K562 (cell line): Measurements from ENCODE around the gene KRT14. TPM values are rescaled to one million over a fixed set of nuclear protein-coding genes. Genes with fewer than 3 reads are reported as not detected.

ENCODE experiments used
- ARID2 ChIP-seq: fragments of 450-650 bp; IDR thresholded peaks from 2 replicates; pipeline ENCODE4 v1.6.1; 2017; ENCODE audit warnings: antibody characterized with exemption, mild to moderate bottlenecking
- CTBP1 ChIP-seq: fragments of 450-650 bp; IDR thresholded peaks from 2 replicates; pipeline ENCODE4 v1.6.1; 2016; ENCODE audit warnings: borderline replicate concordance
- ELF2 ChIP-seq: fragments of 250-450 bp; sonication (Bioruptor Pico); IDR thresholded peaks from 2 replicates; pipeline ENCODE4 v1.5.0; 2021; ENCODE audit warnings: mild to moderate bottlenecking
- ESRRA ChIP-seq: fragments of 450-650 bp; IDR thresholded peaks from 2 replicates; pipeline ENCODE4 v1.6.1; 2014; ENCODE audit warnings: low read depth, mild to moderate bottlenecking, moderate library complexity, borderline replicate concordance
- KLF16 ChIP-seq: IDR thresholded peaks from 2 replicates; pipeline ENCODE4 v1.6.1; 2016; ENCODE audit warnings: antibody characterized with exemption
- NFE2 ChIP-seq: IDR thresholded peaks from 2 replicates; pipeline ENCODE4 v1.6.1; 2014; ENCODE audit warnings: antibody characterized with exemption, low read depth
- PREB ChIP-seq: sonication (generic); formaldehyde crosslinking; IDR thresholded peaks from 2 replicates; pipeline ENCODE4 v1.8.1; 2023; ENCODE audit warnings: mild to moderate bottlenecking, missing genetic modification reagents
- RBBP5 ChIP-seq: fragments of 200-600 bp; sonication (generic); IDR thresholded peaks from 2 replicates; pipeline ENCODE4 v1.6.1; 2012; ENCODE audit warnings: borderline replicate concordance, mild to moderate bottlenecking, low read length, control low read depth, inconsistent platforms; ENCODE audit not compliant: insufficient read depth, poor library complexity, severe bottlenecking
- REST ChIP-seq, 2 experiments: fragments of 450-650 bp; formaldehyde crosslinking in 1 of 2; IDR thresholded peaks; 2 replicates each; pipeline versions ENCODE4 v1.4.0 to v1.6.1; 2014 to 2020; ENCODE audit warnings: mild to moderate bottlenecking in 2 of 2, borderline replicate concordance in 1 of 2, low read depth in 1 of 2
- SMARCA5 ChIP-seq: fragments of 450-650 bp; IDR thresholded peaks from 2 replicates; pipeline ENCODE4 v1.6.1; 2016
- TBL1XR1 ChIP-seq, 2 experiments: IDR thresholded peaks; 2 replicates each; pipeline ENCODE4 v1.6.1; 2012; ENCODE audit warnings: improper control_type of control experiment in 2 of 2, low read length in 2 of 2, mild to moderate bottlenecking in 1 of 2
- THAP12 ChIP-seq: fragments of 250-450 bp; sonication (Bioruptor Pico); IDR thresholded peaks from 2 replicates; pipeline ENCODE4 v1.9.0; 2021; ENCODE audit warnings: mild to moderate bottlenecking, inconsistent platforms
- VEZF1 ChIP-seq: fragments of 200-800 bp; sonication (Bioruptor generic); IDR thresholded peaks from 2 replicates; pipeline ENCODE4 v1.6.1; 2017; ENCODE audit warnings: missing genetic modification characterization, missing compliant biosample characterization
- ZNF76 ChIP-seq: fragments of 250-450 bp; sonication (Bioruptor Pico); IDR thresholded peaks from 2 replicates; pipeline ENCODE4 v1.4.0; 2020; ENCODE audit warnings: mild to moderate bottlenecking, moderate library complexity, borderline replicate concordance
- polyA plus RNA-seq, 8 experiments: library from polyadenylated mRNA; depleted of rRNA in 4 of 8; stranded (reverse) in 5 of 8; unstranded in 3 of 8; fragments of >200 nt; fragmentation: Nextera tagmentation in 2 of 8; fragmentation: Illumina TruSeq in 1 of 8; extraction: Ambion mirVana in 2 of 8; extraction: Trizol in 1 of 8; gene quantifications; 2 replicates each; pipeline versions ENCODE4 v1.2.1 to v1.2.3, GENCODE V29; 2011 to 2014; ENCODE audit warnings: inconsistent platforms in 1 of 8, missing spikeins in 1 of 8
- total RNA-seq, 7 experiments: library from RNA; depleted of rRNA in 6 of 7; stranded (reverse); fragments of >200 nt in 6 of 7; fragmentation: Illumina TruSeq in 2 of 7; extraction: Trizol in 2 of 7; gene quantifications; 2 replicates each; pipeline versions ENCODE4 v1.2.1 to v1.2.3, GENCODE V29; 2011 to 2021; ENCODE audit warnings: low replicate concordance in 1 of 7

The KRT14 gene
- total and polyA plus RNA-seq, 9 of the 15 experiments (the other 6 are each of a cell fraction or from before 2014, with no cell fraction given) = 0.22 TPM; not detected in 8

GRCh38 chr17:41548844-41549595, 37.7 kb downstream of the KRT14 start (continued):
- TF ChIP-seq ELF2 (peak; percentile 63; the same call in 1 of the 2 replicates), ESRRA (peak; percentile 71; the same call in 1 of the 2 replicates), KLF16 (peak; percentile 53; the same call in 1 of the 2 replicates), VEZF1 (peak; percentile 83), ARID2 (peak; percentile 59; the same call in 1 of the 2 replicates), ZNF76 (CRISPR knock-in tag) (no peak), REST (IDR thresholded peaks at IDR 0.05; ENCODE audit: borderline replicate concordance) (peak; percentile 93), REST (CRISPR knock-in tag; IDR thresholded peaks at IDR 0.05; ENCODE audit: low read depth) (no peak), SMARCA5 (peak; percentile 95), NFE2 (no peak), PREB (CRISPR knock-in tag) (no peak; the same call in 1 of the 2 replicates), TBL1XR1 (IDR thresholded peaks at IDR 0.05; ENCODE audit: low read length in 2 of 2) (peak in 1 of 2 experiments; percentile 29; a peak in 1 of 4 replicates), THAP12 (no peak), RBBP5 (no peak), CTBP1 (peak; percentile 66; the same call in 1 of the 2 replicates)
